OCI-LY3 (cell line): ENCODE measurements around the gene MUC2.

Experiments used
- H2AFZ ChIP-seq: fragments of 200-600, 300-600 bp; shearing (Covaris generic); 2 replicates; pipeline ENCODE4 v1.6.0; 2014; ENCODE audit warnings: antibody characterized with exemption, low read depth, low read length
- H3K27ac ChIP-seq: fragments of 200-600, 300-600 bp; sonication (generic); 2 replicates; pipeline ENCODE4 v1.5.1; 2014; ENCODE audit warnings: mild to moderate bottlenecking, low read length, moderate library complexity, mixed read lengths
- H3K27me3 ChIP-seq: fragments of 200-600, 300-600 bp; sonication (generic); 2 replicates; pipeline ENCODE4 v1.6.1; 2014; ENCODE audit warnings: low read depth, low read length, mixed read lengths
- H3K36me3 ChIP-seq: fragments of 200-600, 300-600 bp; sonication (generic); replicated peaks from 2 replicates; pipeline ENCODE3; 2014; ENCODE audit warnings: low read depth, low read length, mixed read lengths
- H3K4me1 ChIP-seq: fragments of 300-600, 200-600 bp; sonication (generic); 2 replicates; pipeline ENCODE4 v1.6.1; 2014; ENCODE audit warnings: low read length, mixed read lengths
- H3K4me2 ChIP-seq: fragments of 200-600, 300-600 bp; sonication (generic); 2 replicates; pipeline ENCODE4 v1.6.1; 2014; ENCODE audit warnings: low read length, mixed read lengths
- H3K4me3 ChIP-seq: fragments of 300-600, 200-600 bp; sonication (generic); 2 replicates; pipeline ENCODE4 v1.5.1; 2014; ENCODE audit warnings: antibody characterized with exemption, mild to moderate bottlenecking, low read length, moderate library complexity
- H3K79me2 ChIP-seq: fragments of 300-600, 200-600 bp; shearing (Covaris generic); 2 replicates; pipeline ENCODE4 v1.6.1; 2014; ENCODE audit warnings: mild to moderate bottlenecking, low read length, mixed read lengths
- H3K9ac ChIP-seq: fragments of 300-600, 200-600 bp; shearing (Covaris generic); 2 replicates; pipeline ENCODE4 v1.6.0; 2014; ENCODE audit warnings: mild to moderate bottlenecking, low read length, moderate library complexity
- H3K9me3 ChIP-seq: fragments of 200-600, 300-600 bp; shearing (Covaris generic); 2 replicates; pipeline ENCODE4 v1.6.1; 2014; ENCODE audit warnings: low read length, mixed read lengths; ENCODE audit not compliant: insufficient read depth
- H4K20me1 ChIP-seq: fragments of 200-600, 300-600 bp; sonication (generic); 2 replicates; pipeline ENCODE4 v1.6.1; 2016; ENCODE audit warnings: low read length, mixed read lengths; ENCODE audit not compliant: insufficient read depth
- CTCF ChIP-seq: fragments of 200-600, 300-600 bp; sonication (generic); IDR thresholded peaks from 2 replicates; pipeline ENCODE4 v1.5.1; 2014; ENCODE audit warnings: antibody characterized with exemption, low read length, low read depth
- EZH2phosphoT487 ChIP-seq: fragments of 200-600 bp; shearing (Covaris generic); IDR thresholded peaks from 2 replicates; pipeline ENCODE4 v1.6.1; 2018; ENCODE audit warnings: antibody characterized with exemption, mixed run types, low read depth

Gene MUC2

GRCh38 chr11:1076061-1076665 lies 1.5 kb downstream of the MUC2 start:
- TF ChIP-seq EZH2phosphoT487: no peak
- Histone ChIP-seq H3K36me3 (no peaks in the 10 kb centered on the region), H3K9ac (no peak overlapping the region)

GRCh38 chr11:1077033-1077416 lies 2.4 kb downstream of the MUC2 start:
- Histone ChIP-seq H3K9ac (no peak overlapping the region), H3K4me3 (no peak overlapping the region), H3K79me2 (no peaks in the 10 kb centered on the region), H3K4me2 (no peak overlapping the region), H3K9me3 (no peaks in the 10 kb centered on the region), H3K27ac (no peak overlapping the region), H3K4me1 (no peaks in the 10 kb centered on the region), H3K27me3 (no peaks in the 10 kb centered on the region), H3K36me3 (no peaks in the 10 kb centered on the region), H4K20me1 (no peaks in the 10 kb centered on the region), H2AFZ (no peak overlapping the region)
- no peak for TF ChIP-seq CTCF
- no peak for TF ChIP-seq EZH2phosphoT487

More at GRCh38 chr11:1076061-1076665, 1.5 kb downstream of the MUC2 start:
- H3K9me3 ChIP-seq: no peaks in the 10 kb centered on the region
- H2AFZ ChIP-seq: no peak overlapping the region
- H3K4me3 ChIP-seq: no peak overlapping the region
- no peaks in the 10 kb centered on the region for H3K4me1 ChIP-seq
- no peak overlapping the region for H3K4me2 ChIP-seq
- no peaks in the 10 kb centered on the region for H3K79me2 ChIP-seq
- no peak overlapping the region for H3K27ac ChIP-seq
- H4K20me1 ChIP-seq: no peaks in the 10 kb centered on the region
- H3K27me3 ChIP-seq: no peaks in the 10 kb centered on the region

GRCh38 chr11:1077417-1078119 lies 2.9 kb downstream of the MUC2 start:
- Histone ChIP-seq H3K4me1 (no peaks in the 10 kb centered on the region), H3K9ac (no peak overlapping the region), H3K27ac (no peak overlapping the region), H3K4me2 (no peak overlapping the region), H3K79me2 (no peaks in the 10 kb centered on the region), H3K27me3 (no peaks in the 10 kb centered on the region), H2AFZ (no peak overlapping the region), H3K4me3 (no peak overlapping the region), H4K20me1 (no peaks in the 10 kb centered on the region), H3K36me3 (no peaks in the 10 kb centered on the region), H3K9me3 (no peaks in the 10 kb centered on the region)
- TF ChIP-seq EZH2phosphoT487: no peak
- no peak for TF ChIP-seq CTCF

GRCh38 chr11:1078191-1078601 lies 3.5 kb downstream of the MUC2 start:
- no peak overlapping the region for H3K27ac ChIP-seq
- no peaks in the 10 kb centered on the region for H4K20me1 ChIP-seq
- no peaks in the 10 kb centered on the region for H3K27me3 ChIP-seq
- H3K79me2 ChIP-seq: no peaks in the 10 kb centered on the region
- H3K4me2 ChIP-seq: no peak overlapping the region
- H3K9me3 ChIP-seq: no peaks in the 10 kb centered on the region
- no peaks in the 10 kb centered on the region for H3K4me1 ChIP-seq
- no peak overlapping the region for H3K4me3 ChIP-seq
- no peak overlapping the region for H3K9ac ChIP-seq
- no peaks in the 10 kb centered on the region for H3K36me3 ChIP-seq
- no peak overlapping the region for H2AFZ ChIP-seq
- TF ChIP-seq CTCF (no peak), EZH2phosphoT487 (no peak)
